K562 (cell line): ENCODE measurements around the gene LGR6. TPM values are rescaled to one million over a fixed set of nuclear protein-coding genes. Genes with fewer than 3 reads are reported as not detected.

Experiments
- ESRRA ChIP-seq: fragments of 450-650 bp; IDR thresholded peaks from 2 replicates; pipeline ENCODE4 v1.6.1; 2014; ENCODE audit warnings: low read depth, mild to moderate bottlenecking, moderate library complexity, borderline replicate concordance
- FOXJ2 ChIP-seq: fragments of 200-800 bp; sonication (Bioruptor generic); IDR thresholded peaks from 2 replicates; pipeline ENCODE4 v1.6.1; 2016; ENCODE audit warnings: missing genetic modification characterization, missing compliant biosample characterization
- KLF16 ChIP-seq: IDR thresholded peaks from 2 replicates; pipeline ENCODE4 v1.6.1; 2016; ENCODE audit warnings: antibody characterized with exemption
- MEF2A ChIP-seq: IDR thresholded peaks from 2 replicates; pipeline ENCODE4 v1.6.1; 2011; ENCODE audit warnings: low read depth, mild to moderate bottlenecking, low read length, moderate library complexity; ENCODE audit not compliant: control insufficient read depth
- MEF2D ChIP-seq: conservative IDR thresholded peaks from 2 replicates; pipeline ENCODE4 v1.6.1; 2016; ENCODE audit warnings: low read depth, missing genetic modification characterization, missing compliant biosample characterization
- MEIS2 ChIP-seq: fragments of 450-650 bp; IDR thresholded peaks from 2 replicates; pipeline ENCODE4 v1.6.1; 2014; ENCODE audit warnings: mild to moderate bottlenecking; ENCODE audit not compliant: partially characterized antibody
- NFIX ChIP-seq: fragments of 250-450 bp; sonication (Bioruptor Pico); IDR thresholded peaks from 2 replicates; pipeline ENCODE4 v1.4.0; 2020; ENCODE audit warnings: low read depth, mild to moderate bottlenecking, moderate library complexity
- NRF1 ChIP-seq, 2 experiments: fragments of 450-650 bp; IDR thresholded peaks in 1 of 2; conservative IDR thresholded peaks in 1 of 2; 2 replicates each; pipeline ENCODE4 v1.6.1; 2014; ENCODE audit warnings: mild to moderate bottlenecking in 2 of 2
- PTTG1 ChIP-seq: fragments of 450-650 bp; IDR thresholded peaks from 2 replicates; pipeline ENCODE4 v1.6.1; 2016; ENCODE audit warnings: low read depth, mild to moderate bottlenecking, missing genetic modification characterization, missing compliant biosample characterization
- PYGO2 ChIP-seq: fragments of 450-650 bp; IDR thresholded peaks from 2 replicates; pipeline ENCODE4 v1.6.1; 2016; ENCODE audit warnings: mild to moderate bottlenecking, missing genetic modification characterization, moderate library complexity, missing compliant biosample characterization
- REST ChIP-seq, 2 experiments: fragments of 450-650 bp; formaldehyde crosslinking in 1 of 2; IDR thresholded peaks; 2 replicates each; pipeline versions ENCODE4 v1.4.0 to v1.6.1; 2014 to 2020; ENCODE audit warnings: mild to moderate bottlenecking in 2 of 2, borderline replicate concordance in 1 of 2, low read depth in 1 of 2
- RFX5 ChIP-seq: IDR thresholded peaks from 2 replicates; pipeline ENCODE4 v1.6.1; 2011; ENCODE audit warnings: low read depth, mild to moderate bottlenecking, improper control_type of control experiment, low read length
- RHOXF2B ChIP-seq: fragments of 250-450 bp; sonication (Bioruptor Pico); conservative IDR thresholded peaks from 2 replicates; pipeline ENCODE4 v1.5.1; 2021
- SP2 ChIP-seq: IDR thresholded peaks from 2 replicates; pipeline ENCODE4 v1.6.1; 2011; ENCODE audit warnings: mild to moderate bottlenecking, low read depth, low read length, moderate library complexity; ENCODE audit not compliant: poor library complexity, severe bottlenecking; ENCODE audit errors: extremely low read depth
- SUPT5H ChIP-seq: fragments of 450-650 bp; IDR thresholded peaks from 2 replicates; pipeline ENCODE4 v1.6.1; 2016
- ZBED1 ChIP-seq: IDR thresholded peaks from 2 replicates; pipeline ENCODE4 v1.6.1; 2014
- ZNF143 ChIP-seq: sonication (generic); formaldehyde crosslinking; IDR thresholded peaks from 2 replicates; pipeline ENCODE4 v1.9.0; 2022; ENCODE audit warnings: mild to moderate bottlenecking, missing genetic modification reagents
- ZNF165 ChIP-seq: fragments of 250-450 bp; sonication (Bioruptor Pico); IDR thresholded peaks from 2 replicates; pipeline ENCODE4 v1.4.0; 2020; ENCODE audit warnings: borderline replicate concordance
- ZNF695 ChIP-seq: fragments of 450-650 bp; formaldehyde crosslinking; IDR thresholded peaks from 2 replicates; pipeline ENCODE4 v1.4.0; 2020; ENCODE audit warnings: mild to moderate bottlenecking, moderate library complexity
- ZNF699 ChIP-seq: fragments of 250-450 bp; sonication (Bioruptor Pico); IDR thresholded peaks from 2 replicates; pipeline ENCODE4 v1.8.0; 2021; ENCODE audit warnings: mild to moderate bottlenecking, moderate library complexity; ENCODE audit not compliant: insufficient replicate concordance
- ZNF778 ChIP-seq: fragments of 450-650 bp; formaldehyde crosslinking; IDR thresholded peaks from 2 replicates; pipeline ENCODE4 v1.4.0; 2020; ENCODE audit warnings: mild to moderate bottlenecking, moderate library complexity
- polyA plus RNA-seq, 8 experiments: library from polyadenylated mRNA; depleted of rRNA in 4 of 8; stranded (reverse) in 5 of 8; unstranded in 3 of 8; fragments of >200 nt; fragmentation: Nextera tagmentation in 2 of 8; fragmentation: Illumina TruSeq in 1 of 8; extraction: Ambion mirVana in 2 of 8; extraction: Trizol in 1 of 8; gene quantifications; 2 replicates each; pipeline versions ENCODE4 v1.2.1 to v1.2.3, GENCODE V29; 2011 to 2014; ENCODE audit warnings: inconsistent platforms in 1 of 8, missing spikeins in 1 of 8
- total RNA-seq, 7 experiments: library from RNA; depleted of rRNA in 6 of 7; stranded (reverse); fragments of >200 nt in 6 of 7; fragmentation: Illumina TruSeq in 2 of 7; extraction: Trizol in 2 of 7; gene quantifications; 2 replicates each; pipeline versions ENCODE4 v1.2.1 to v1.2.3, GENCODE V29; 2011 to 2021; ENCODE audit warnings: low replicate concordance in 1 of 7

Gene LGR6
- total and polyA plus RNA-seq, 9 of the 15 experiments (the other 6 are each of a cell fraction or from before 2014, with no cell fraction given) = 0.01 to 0.54 (median 0.17) TPM; not detected in 1

GRCh38 chr1:202159534-202160371 lies 33.8 kb upstream of the LGR6 start (continued):
- TF ChIP-seq REST (IDR thresholded peaks at IDR 0.05; ENCODE audit: borderline replicate concordance) = no peak
- no peak for TF ChIP-seq REST (CRISPR knock-in tag; IDR thresholded peaks at IDR 0.05; ENCODE audit: low read depth)
- no peak for TF ChIP-seq ZNF165 (CRISPR knock-in tag)
- TF ChIP-seq NRF1 (conservative IDR thresholded peaks at IDR 0.05 in 1 of 2, IDR thresholded peaks at IDR 0.05 in 1 of 2) = no peak; a peak in 2 of 4 replicates
- TF ChIP-seq ESRRA = no peak
- TF ChIP-seq PYGO2 (tag) = peak; percentile 11; the same call in 1 of the 2 replicates
- no peak; the same call in 1 of the 2 replicates for TF ChIP-seq FOXJ2
- peak; percentile 83 for TF ChIP-seq SUPT5H
- no peak for TF ChIP-seq KLF16
- peak; percentile 89; the same call in 1 of the 2 replicates for TF ChIP-seq ZBED1
- no peak for TF ChIP-seq ZNF778 (CRISPR knock-in tag)
- TF ChIP-seq MEF2A = no peak
- no peak for TF ChIP-seq SP2
- no peak for TF ChIP-seq RFX5
- no peak for TF ChIP-seq RHOXF2B
- no peak for TF ChIP-seq NFIX
- no peak for TF ChIP-seq ZNF699 (CRISPR knock-in tag)
- TF ChIP-seq MEF2D (tag) = no peak; the same call in none of the 2 replicates
- TF ChIP-seq PTTG1 (tag) = peak; percentile 48; the same call in 1 of the 2 replicates
- TF ChIP-seq ZNF695 (CRISPR knock-in tag) = no peak
- no peak; the same call in 1 of the 2 replicates for TF ChIP-seq ZNF143 (CRISPR knock-in tag)
- no peak for TF ChIP-seq MEIS2
